Memory B cell (primary cell): ENCODE results near the gene ATCAY.

Source experiments
- ATAC-seq: fragments of 150-1000 bp; cut with Tn5 transposase; 2 replicates; pipeline ENCODE4 v1.10.0; 2021; ENCODE audit warnings: low read depth, mild to moderate bottlenecking, moderate library complexity
- DNase-seq, 2 donors: peaks; one replicate each; pipeline ENCODE4 v3.0.0; 2022; ENCODE audit warnings: low spot score in 2 of 2
- H3K27ac Mint-ChIP-seq: one replicate; pipeline ENCODE4 v1.8.0; 2022; ENCODE audit warnings: mild to moderate bottlenecking, moderate library complexity, mixed read lengths
- H3K27me3 Mint-ChIP-seq: one replicate; pipeline ENCODE4 v1.8.0; 2022; ENCODE audit warnings: mixed read lengths
- H3K36me3 Mint-ChIP-seq: one replicate; pipeline ENCODE4 v1.8.0; 2022; ENCODE audit warnings: mild to moderate bottlenecking, mixed read lengths
- H3K4me1 Mint-ChIP-seq: one replicate; pipeline ENCODE4 v1.8.0; 2022; ENCODE audit warnings: mixed read lengths
- H3K4me3 Mint-ChIP-seq: one replicate; pipeline ENCODE4 v1.8.0; 2022; ENCODE audit warnings: mild to moderate bottlenecking, moderate library complexity, mixed read lengths
- H3K9me3 Mint-ChIP-seq: one replicate; pipeline ENCODE4 v1.8.0; 2022; ENCODE audit warnings: mixed read lengths

ATCAY gene

GRCh38 chr19:3899531-3900294 is 19.2 kb downstream of the ATCAY start:
- H3K9me3 Mint-ChIP-seq = peaks cover 4% of the 10 kb centered on the region
- no peak for DNase-seq
- no peak overlapping the region for H3K27ac Mint-ChIP-seq
- no peak for ATAC-seq
- H3K27me3 Mint-ChIP-seq = peaks cover 8% of the 10 kb centered on the region
- no peak overlapping the region for H3K4me3 Mint-ChIP-seq
- no peaks in the 10 kb centered on the region for H3K4me1 Mint-ChIP-seq
- peaks cover 3% of the 10 kb centered on the region for H3K36me3 Mint-ChIP-seq

DNA sequence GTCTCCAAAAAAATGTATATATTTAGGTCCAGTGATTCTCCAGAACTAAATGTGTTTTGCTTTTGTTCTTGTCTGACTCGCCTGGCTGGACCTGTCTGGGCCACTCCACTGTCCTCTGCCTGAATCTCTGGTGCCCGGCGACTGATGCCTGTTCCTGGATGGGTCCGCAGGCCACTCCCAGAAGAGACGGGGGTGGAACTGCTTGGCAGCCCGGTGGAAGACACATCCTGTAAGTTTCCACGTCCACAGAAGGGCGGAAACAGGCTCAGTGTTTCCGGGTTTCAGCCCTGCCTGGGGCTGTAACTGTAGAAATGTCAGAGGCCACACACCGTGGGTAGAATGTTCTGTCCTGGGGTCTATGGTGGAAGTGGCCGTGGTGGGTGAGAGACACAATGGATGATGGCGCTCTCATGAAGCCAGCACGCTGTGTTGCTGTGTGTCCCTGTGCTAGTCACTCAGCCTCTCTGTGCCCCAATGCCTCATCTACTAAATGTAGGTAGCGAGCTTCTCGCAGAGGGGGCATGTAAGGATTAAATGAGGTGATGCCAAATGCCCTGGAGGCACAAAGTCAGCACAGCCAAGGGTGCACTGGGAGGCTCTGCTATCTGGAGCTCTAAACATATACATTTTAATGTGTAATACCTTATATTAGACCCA is 22.0 kb downstream of the ATCAY start:
- DNase-seq = no peak
- H3K4me3 Mint-ChIP-seq = no peak overlapping the region
- no peak for ATAC-seq
- H3K27ac Mint-ChIP-seq = no peak overlapping the region
- peaks cover 3% of the 10 kb centered on the region for H3K36me3 Mint-ChIP-seq
- H3K27me3 Mint-ChIP-seq = peaks cover 9% of the 10 kb centered on the region
- H3K4me1 Mint-ChIP-seq = no peaks in the 10 kb centered on the region
- peaks cover 4% of the 10 kb centered on the region for H3K9me3 Mint-ChIP-seq

DNA sequence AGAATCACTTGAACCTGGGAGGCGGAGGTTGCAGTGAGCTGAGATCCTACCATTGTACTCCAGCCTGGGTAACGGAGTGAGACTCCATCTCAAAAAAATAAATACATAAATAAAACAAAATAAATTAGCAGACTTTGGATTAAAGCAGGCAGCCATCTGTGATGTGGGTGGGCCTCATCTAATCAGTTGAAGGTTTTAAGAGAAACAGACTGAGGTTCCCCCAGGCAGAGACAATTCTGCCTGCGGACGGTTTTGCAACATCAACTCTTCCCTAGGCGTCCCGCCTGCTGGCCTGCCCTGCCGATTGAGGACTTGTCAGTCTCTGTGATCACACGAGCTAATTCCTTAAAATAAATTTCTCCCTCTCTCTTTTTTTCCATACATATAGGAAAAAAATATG is 23.7 kb downstream of the ATCAY start:
- no peaks in the 10 kb centered on the region for H3K4me1 Mint-ChIP-seq
- no peak overlapping the region for H3K4me3 Mint-ChIP-seq
- H3K9me3 Mint-ChIP-seq = peaks cover 2% of the 10 kb centered on the region
- no peak for DNase-seq
- peaks cover 3% of the 10 kb centered on the region for H3K36me3 Mint-ChIP-seq
- H3K27me3 Mint-ChIP-seq = peaks cover 9% of the 10 kb centered on the region
- no peak overlapping the region for H3K27ac Mint-ChIP-seq
- no peak for ATAC-seq

DNA sequence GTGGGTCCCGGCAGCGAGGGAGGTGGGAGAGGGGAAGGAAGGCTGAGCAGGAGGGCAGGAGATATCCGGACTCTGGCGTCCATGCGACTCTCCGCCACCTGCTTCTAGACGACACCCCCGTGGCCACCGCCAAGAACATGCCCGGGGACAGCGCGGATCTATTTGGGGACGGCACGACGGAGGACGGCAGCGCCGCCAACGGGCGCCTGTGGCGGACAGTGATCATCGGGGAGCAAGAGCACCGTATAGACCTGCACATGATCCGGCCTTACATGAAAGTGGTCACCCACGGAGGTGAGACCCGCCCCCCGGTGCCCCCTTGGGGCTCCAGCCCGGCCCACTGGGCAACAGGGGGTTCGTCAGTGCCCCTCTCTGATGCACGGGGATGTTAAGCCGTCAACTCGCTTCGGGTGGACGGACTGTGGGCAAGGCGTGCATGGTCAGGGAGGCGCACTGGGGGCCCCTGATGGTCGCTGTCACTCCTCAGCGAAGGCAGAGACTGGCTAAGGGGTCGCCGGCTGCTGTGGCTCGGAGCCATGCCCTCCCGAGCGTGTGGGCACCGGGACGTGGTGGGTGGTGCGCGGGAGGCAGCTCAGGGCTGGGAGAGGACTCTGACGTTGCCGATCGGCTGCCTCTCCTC is 27.3 kb downstream of the ATCAY start:
- H3K4me1 Mint-ChIP-seq = no peaks in the 10 kb centered on the region
- H3K27me3 Mint-ChIP-seq = peaks cover 7% of the 10 kb centered on the region
- H3K9me3 Mint-ChIP-seq = peaks cover 2% of the 10 kb centered on the region
- H3K4me3 Mint-ChIP-seq = no peak overlapping the region
- no peak for ATAC-seq
- no peak for DNase-seq
- peaks cover 3% of the 10 kb centered on the region for H3K36me3 Mint-ChIP-seq
- H3K27ac Mint-ChIP-seq = no peak overlapping the region

- Mint-ChIP-seq H3K27me3 (peaks cover 8% of the 10 kb centered on the region), H3K27ac (no peak overlapping the region), H3K4me3 (no peak overlapping the region), H3K4me1 (no peaks in the 10 kb centered on the region), H3K36me3 (peaks cover 3% of the 10 kb centered on the region), H3K9me3 (peaks cover 2% of the 10 kb centered on the region)
- no peak for ATAC-seq
- DNase-seq = no peak
These were observed 28.0 kb downstream of the ATCAY start for GRCh38 chr19:3908266-3909054.

DNA sequence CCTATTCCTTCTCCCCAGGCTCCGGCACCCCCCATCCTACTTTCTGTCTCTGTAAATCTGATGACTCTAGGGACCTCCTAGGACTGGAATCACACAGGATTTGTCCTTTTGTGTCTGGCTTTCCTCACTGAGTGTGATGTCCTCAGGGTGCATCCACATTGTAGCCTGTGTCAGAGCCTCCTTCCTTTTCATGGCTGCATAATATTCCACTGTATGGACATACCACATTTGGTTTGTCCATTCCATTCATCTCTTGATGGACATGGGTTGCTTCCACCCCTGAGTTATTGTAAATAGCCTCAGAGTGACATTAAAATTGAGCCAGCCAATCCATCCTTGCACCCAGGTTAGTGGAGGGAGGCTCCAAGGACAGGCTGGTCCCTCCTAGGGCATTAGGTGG is 29.6 kb downstream of the ATCAY start:
- ATAC-seq (no peak), DNase-seq (no peak)
- Mint-ChIP-seq H3K9me3 (no peaks in the 10 kb centered on the region), H3K4me1 (no peaks in the 10 kb centered on the region), H3K27ac (no peak overlapping the region), H3K36me3 (no peaks in the 10 kb centered on the region), H3K4me3 (no peak overlapping the region), H3K27me3 (peaks cover 6% of the 10 kb centered on the region)

- DNase-seq (no peak), ATAC-seq (no peak)
- Mint-ChIP-seq H3K4me1 (no peaks in the 10 kb centered on the region), H3K4me3 (no peak overlapping the region), H3K27ac (no peak overlapping the region), H3K36me3 (no peaks in the 10 kb centered on the region), H3K27me3 (peaks cover 11% of the 10 kb centered on the region), H3K9me3 (peaks cover 2% of the 10 kb centered on the region)
These were observed 33.7 kb downstream of the ATCAY start for GRCh38 chr19:3914199-3914598.

GRCh38 chr19:3916033-3916432 is 35.5 kb downstream of the ATCAY start:
- Mint-ChIP-seq H3K9me3 (peaks cover 2% of the 10 kb centered on the region), H3K4me1 (no peaks in the 10 kb centered on the region), H3K27me3 (peaks cover 13% of the 10 kb centered on the region), H3K4me3 (no peak overlapping the region), H3K36me3 (no peaks in the 10 kb centered on the region), H3K27ac (no peak overlapping the region)
- no peak for ATAC-seq
- DNase-seq = no peak

GRCh38 chr19:3919793-3920192 is 39.3 kb downstream of the ATCAY start:
- H3K36me3 Mint-ChIP-seq = peaks cover 9% of the 10 kb centered on the region
- H3K4me3 Mint-ChIP-seq = no peak overlapping the region
- no peak for DNase-seq
- H3K27ac Mint-ChIP-seq = no peak overlapping the region
- H3K27me3 Mint-ChIP-seq = peaks cover 20% of the 10 kb centered on the region
- no peak for ATAC-seq
- H3K4me1 Mint-ChIP-seq = no peaks in the 10 kb centered on the region
- peaks cover 12% of the 10 kb centered on the region for H3K9me3 Mint-ChIP-seq

- DNase-seq (no peak), ATAC-seq (no peak)
- peaks cover 9% of the 10 kb centered on the region for H3K36me3 Mint-ChIP-seq
- no peak overlapping the region for H3K4me3 Mint-ChIP-seq
- peaks cover 14% of the 10 kb centered on the region for H3K27me3 Mint-ChIP-seq
- peaks cover 10% of the 10 kb centered on the region for H3K9me3 Mint-ChIP-seq
- H3K27ac Mint-ChIP-seq = no peak overlapping the region
- no peaks in the 10 kb centered on the region for H3K4me1 Mint-ChIP-seq
These were observed 42.7 kb downstream of the ATCAY start for GRCh38 chr19:3923096-3923758.

DNA sequence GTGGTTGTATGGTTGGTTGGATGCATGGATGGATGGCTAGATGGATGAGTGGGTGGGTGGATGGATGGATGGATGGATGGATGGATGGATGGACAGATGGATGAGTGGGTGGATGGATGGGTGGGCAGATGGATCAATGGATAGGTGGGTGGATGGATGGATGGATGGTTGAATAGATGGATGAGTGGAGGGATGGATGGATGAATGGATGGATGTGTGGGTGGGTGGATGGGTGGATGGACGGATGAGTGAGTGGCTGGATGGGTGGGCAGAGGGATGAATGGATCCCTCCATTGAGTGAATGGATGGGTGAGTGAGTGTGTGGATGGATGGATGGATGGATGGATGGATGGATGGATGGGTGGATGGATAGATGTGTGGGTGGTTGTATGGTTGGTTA is 43.4 kb downstream of the ATCAY start:
- H3K4me1 Mint-ChIP-seq = no peaks in the 10 kb centered on the region
- H3K27ac Mint-ChIP-seq = no peak overlapping the region
- DNase-seq (no peak), ATAC-seq (no peak)
- H3K36me3 Mint-ChIP-seq = peaks cover 9% of the 10 kb centered on the region
- H3K27me3 Mint-ChIP-seq = peaks cover 12% of the 10 kb centered on the region
- H3K4me3 Mint-ChIP-seq = no peak overlapping the region
- H3K9me3 Mint-ChIP-seq = peaks cover 10% of the 10 kb centered on the region

GRCh38 chr19:3931041-3931440 is 50.6 kb downstream of the ATCAY start:
- H3K27me3 Mint-ChIP-seq = peaks cover 6% of the 10 kb centered on the region
- H3K9me3 Mint-ChIP-seq = no peaks in the 10 kb centered on the region
- ATAC-seq (no peak), DNase-seq (no peak)
- H3K4me1 Mint-ChIP-seq = no peaks in the 10 kb centered on the region
- no peaks in the 10 kb centered on the region for H3K36me3 Mint-ChIP-seq
- no peak overlapping the region for H3K27ac Mint-ChIP-seq
- no peak overlapping the region for H3K4me3 Mint-ChIP-seq

- Mint-ChIP-seq H3K9me3 (no peaks in the 10 kb centered on the region), H3K27ac (no peak within 1 kb of the TSS), H3K4me1 (no peaks in the 10 kb centered on the region), H3K4me3 (no peak within 1 kb of the TSS), H3K27me3 (peaks cover 10% of the 10 kb centered on the region), H3K36me3 (no peaks in the 10 kb centered on the region)
- no peak for DNase-seq
- ATAC-seq = no peak
These were observed 52.7 kb downstream of the ATCAY start, which contains the start of gene NMRK2 for GRCh38 chr19:3932931-3933810. Gene NMRK2 (plus strand): TSS chr19:3933069. CDS start chr19:3933672, 603 bp downstream.
